Suprapubic skin (tissue), 4 donors: ENCODE measurements around the gene MAST4.

Experiments used
- EP300 ChIP-seq: sonication (generic); formaldehyde crosslinking; IDR thresholded peaks from one replicate; pipeline ENCODE4 v1.6.1; 2017; ENCODE audit warnings: antibody characterized with exemption
- POLR2A ChIP-seq, 2 donors: fragments of 450-650 bp; IDR thresholded peaks; one replicate each; pipeline ENCODE4 v1.6.1; 2017; ENCODE audit warnings: antibody characterized with exemption in 2 of 2, mild to moderate bottlenecking in 2 of 2, moderate library complexity in 2 of 2
- POLR2AphosphoS5 ChIP-seq, 3 donors: sonication (generic); formaldehyde crosslinking; IDR thresholded peaks; one replicate each; pipeline ENCODE4 v1.6.1; 2017; ENCODE audit warnings: antibody characterized with exemption in 3 of 3
- TF ChIP-seq, protein P1 (sequence below), 2 donors: fragments of 200-600 bp in 1 of 2; fragments of 450-650 bp in 1 of 2; sonication (generic) in 1 of 2; IDR thresholded peaks; one replicate each; pipeline ENCODE4 v1.5.1; 2016 to 2019; ENCODE audit warnings: antibody characterized with exemption in 2 of 2, mild to moderate bottlenecking in 1 of 2, moderate library complexity in 1 of 2

DNA sequence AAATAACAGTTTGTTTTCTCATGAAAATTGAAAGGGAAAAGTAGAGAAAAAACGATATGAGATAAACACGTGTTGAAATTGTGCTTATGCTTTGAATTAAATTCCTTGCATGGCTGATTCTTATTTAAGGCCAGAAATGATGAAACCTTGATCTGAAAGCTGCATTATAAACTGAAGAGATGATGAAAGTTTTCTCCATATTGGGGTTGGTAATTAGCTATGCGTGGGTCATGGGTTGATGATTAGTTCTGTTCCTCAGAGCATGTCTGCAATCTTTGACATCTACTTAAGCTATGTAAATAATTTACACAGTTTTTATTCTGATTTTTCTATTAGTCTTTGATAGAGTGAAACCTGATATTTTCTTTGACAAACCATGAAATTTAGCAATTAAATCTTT, 336.3 kb downstream of the MAST4 start:
- TF ChIP-seq, protein P1, sequence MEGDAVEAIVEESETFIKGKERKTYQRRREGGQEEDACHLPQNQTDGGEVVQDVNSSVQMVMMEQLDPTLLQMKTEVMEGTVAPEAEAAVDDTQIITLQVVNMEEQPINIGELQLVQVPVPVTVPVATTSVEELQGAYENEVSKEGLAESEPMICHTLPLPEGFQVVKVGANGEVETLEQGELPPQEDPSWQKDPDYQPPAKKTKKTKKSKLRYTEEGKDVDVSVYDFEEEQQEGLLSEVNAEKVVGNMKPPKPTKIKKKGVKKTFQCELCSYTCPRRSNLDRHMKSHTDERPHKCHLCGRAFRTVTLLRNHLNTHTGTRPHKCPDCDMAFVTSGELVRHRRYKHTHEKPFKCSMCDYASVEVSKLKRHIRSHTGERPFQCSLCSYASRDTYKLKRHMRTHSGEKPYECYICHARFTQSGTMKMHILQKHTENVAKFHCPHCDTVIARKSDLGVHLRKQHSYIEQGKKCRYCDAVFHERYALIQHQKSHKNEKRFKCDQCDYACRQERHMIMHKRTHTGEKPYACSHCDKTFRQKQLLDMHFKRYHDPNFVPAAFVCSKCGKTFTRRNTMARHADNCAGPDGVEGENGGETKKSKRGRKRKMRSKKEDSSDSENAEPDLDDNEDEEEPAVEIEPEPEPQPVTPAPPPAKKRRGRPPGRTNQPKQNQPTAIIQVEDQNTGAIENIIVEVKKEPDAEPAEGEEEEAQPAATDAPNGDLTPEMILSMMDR (IDR thresholded peaks at IDR 0.05) = no peak
- TF ChIP-seq POLR2A (IDR thresholded peaks at IDR 0.05) = no peak
- no peak for TF ChIP-seq POLR2AphosphoS5 (IDR thresholded peaks at IDR 0.05)
- TF ChIP-seq EP300 = no peak
